ENCODE results near the gene MBOAT1.

GRCh38 chr6:20112841-20113240 lies 99.4 kb downstream of the MBOAT1 start:
- TF ChIP-seq RAD21 (IDR thresholded peaks at IDR 0.05; ENCODE audit: low read depth) (no peak), MAX (IDR thresholded peaks at IDR 0.05) (no peak), EP300 (IDR thresholded peaks at IDR 0.05; ENCODE audit: borderline replicate concordance) (no peak), TCF12 (IDR thresholded peaks at IDR 0.05; ENCODE audit: low read depth) (no peak)
